ENCODE data around the gene MYOZ1.
"Not testable (repeated sequence)": the region's sequence is repeated elsewhere in the genome, so short reads cannot be mapped to it uniquely, and the experiment has no call there.

The MYOZ1 gene, protein sequence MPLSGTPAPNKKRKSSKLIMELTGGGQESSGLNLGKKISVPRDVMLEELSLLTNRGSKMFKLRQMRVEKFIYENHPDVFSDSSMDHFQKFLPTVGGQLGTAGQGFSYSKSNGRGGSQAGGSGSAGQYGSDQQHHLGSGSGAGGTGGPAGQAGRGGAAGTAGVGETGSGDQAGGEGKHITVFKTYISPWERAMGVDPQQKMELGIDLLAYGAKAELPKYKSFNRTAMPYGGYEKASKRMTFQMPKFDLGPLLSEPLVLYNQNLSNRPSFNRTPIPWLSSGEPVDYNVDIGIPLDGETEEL

DNA sequence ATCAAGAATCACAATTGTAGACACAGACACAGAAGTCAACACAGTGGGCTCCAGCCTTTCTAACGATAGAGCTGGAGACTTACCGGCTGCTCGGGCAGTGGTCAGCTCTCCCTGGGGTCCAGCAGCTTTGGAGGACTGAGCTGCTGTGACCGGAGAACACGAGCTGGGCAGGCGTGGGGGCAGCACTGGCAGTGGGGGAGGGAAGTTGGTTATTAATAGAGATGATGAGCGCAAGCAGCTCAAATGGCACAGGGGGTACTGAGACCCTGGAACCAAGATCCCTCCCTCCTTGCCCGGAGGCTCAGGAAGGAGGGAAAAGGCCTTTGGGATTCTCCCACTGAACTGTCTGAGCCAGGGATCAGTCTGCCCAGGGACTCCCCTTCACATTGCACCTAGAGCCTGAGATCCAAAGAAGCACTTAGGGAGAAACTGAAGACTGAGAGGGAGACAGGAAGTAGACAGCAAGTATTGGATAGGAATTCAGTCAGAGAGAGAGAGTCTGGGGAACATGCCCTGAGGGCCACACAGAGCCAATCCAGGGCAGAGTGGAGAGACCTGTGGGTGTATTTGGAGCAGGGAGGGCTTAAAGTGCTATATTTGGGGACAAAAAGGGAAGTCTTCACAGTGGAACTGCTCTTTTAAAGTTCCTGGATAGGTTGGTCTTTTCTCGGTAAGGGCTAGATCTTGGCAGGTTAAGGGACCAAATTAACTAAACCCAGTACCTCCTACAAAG, at the start of gene MYOZ1:
TSS of gene MYOZ1 (minus strand) at position 147 of the 733 bp plus-strand sequence. CDS start 1,457 bp downstream, outside the sequence.
- no peak for DNase-seq

DNA sequence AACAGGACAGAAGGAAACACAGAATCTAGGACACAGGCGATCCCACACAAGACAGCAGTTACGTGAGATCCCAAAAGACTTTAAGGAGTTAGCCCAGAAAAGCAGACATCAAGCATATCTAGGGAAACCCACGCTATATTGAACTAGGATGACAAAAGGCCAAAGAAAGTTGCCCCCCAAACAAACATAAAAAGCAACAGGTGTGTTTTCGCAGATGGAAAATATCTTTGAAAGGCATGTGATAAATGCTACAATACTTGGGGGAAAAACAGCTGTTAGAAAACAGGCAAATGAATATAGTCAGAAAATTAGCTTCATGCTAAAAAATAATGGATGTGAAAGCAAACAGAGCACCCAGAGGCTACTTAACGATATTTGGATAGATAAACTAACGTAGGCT, 49.5 kb upstream of the MYOZ1 start:
- DNase-seq, result not testable (repeated sequence)

DNA sequence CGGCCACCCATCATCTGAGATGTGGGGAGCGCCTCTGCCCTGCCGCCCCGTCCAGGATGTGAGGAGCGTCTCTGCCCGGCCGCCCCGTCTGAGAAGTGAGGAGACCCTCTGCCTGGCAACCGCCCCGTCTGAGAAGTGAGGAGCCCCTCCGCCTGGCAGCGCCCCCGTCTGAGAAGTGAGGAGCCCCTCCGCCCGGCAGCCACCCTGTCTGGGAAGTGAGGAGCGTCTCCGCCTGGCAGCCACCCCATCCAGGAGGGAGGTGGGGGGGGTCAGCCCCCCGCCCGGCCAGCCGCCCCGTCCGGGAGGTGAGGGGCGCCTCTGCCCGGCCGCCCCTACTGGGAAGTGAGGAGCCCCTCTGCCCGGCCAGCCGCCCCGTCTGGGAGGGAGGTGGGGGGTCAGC, 48.3 kb upstream of the MYOZ1 start:
- not testable (repeated sequence) for DNase-seq

DNA sequence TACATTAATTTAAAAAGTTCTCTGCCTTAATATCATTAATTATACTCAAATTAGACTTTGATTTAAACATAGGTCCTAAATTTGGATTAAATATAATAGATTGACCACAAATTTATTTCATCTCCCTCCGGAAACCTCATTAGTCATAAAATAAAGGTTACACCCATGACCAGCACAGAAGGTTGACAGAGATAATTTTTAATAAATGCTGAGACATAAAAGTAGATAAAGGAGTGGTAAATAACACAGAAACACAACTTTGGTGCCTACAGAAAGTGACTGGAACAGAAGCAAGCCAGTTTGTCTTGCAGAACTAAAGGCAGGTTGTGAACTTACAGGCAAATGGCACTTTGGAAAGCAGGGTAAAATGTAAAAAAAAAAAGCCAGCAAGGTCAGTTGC, 46.4 kb upstream of the MYOZ1 start:
- not testable (repeated sequence) for DNase-seq

GRCh38 chr10:73674546-73674945, 33.3 kb upstream of the MYOZ1 start:
- DNase-seq, result not testable (repeated sequence)

GRCh38 chr10:73668378-73668777, 27.1 kb upstream of the MYOZ1 start:
- DNase-seq, result not testable (repeated sequence)

GRCh38 chr10:73666153-73666809, 25.0 kb upstream of the MYOZ1 start:
- not testable (repeated sequence) for DNase-seq

DNA sequence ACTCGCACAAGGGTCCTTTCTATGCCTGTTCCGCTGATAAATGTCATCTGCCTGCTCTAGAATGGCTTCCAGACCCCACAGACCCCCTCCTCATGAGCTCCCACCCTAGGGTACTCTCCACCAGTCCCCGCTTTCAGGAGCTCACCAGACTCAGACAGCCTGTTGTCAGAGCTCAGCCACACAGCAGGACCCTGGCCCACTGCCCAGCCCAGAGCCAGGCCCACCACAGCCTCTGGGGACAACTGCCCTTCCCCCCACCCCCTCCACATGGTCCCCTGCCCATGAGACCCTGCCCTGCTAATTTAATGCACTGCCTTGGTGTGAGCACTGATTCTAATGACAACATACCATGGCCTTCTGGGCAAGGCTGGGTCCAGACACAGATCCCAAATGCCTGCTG, 24.3 kb upstream of the MYOZ1 start:
- not testable (repeated sequence) for DNase-seq

- not testable (repeated sequence) for DNase-seq
Observed at GRCh38 chr10:73664156-73665040, 23.1 kb upstream of the MYOZ1 start.

DNA sequence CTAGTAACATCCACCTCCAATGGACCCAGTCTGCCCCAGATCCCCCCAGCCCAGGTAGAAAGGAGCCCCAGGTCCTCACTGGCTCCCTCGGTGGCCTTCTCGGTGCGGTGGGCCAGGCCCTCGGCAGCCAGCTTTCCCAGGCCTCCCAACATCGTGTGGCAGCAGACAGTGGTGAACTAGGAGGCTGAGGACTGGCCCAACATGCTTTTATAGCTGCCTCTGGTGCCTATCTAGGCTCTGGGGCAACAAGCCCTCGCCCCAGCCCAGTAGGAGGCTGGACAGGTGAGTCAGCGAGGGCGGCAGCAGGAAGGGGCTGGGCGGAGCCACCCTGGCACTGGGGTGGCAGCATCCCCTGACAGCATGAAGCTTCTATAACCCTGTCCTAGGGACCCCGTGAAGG, 22.3 kb upstream of the MYOZ1 start:
- DNase-seq, result not testable (repeated sequence)

- DNase-seq, result not testable (repeated sequence)
Observed at GRCh38 chr10:73662705-73663104, 21.4 kb upstream of the MYOZ1 start.

DNA sequence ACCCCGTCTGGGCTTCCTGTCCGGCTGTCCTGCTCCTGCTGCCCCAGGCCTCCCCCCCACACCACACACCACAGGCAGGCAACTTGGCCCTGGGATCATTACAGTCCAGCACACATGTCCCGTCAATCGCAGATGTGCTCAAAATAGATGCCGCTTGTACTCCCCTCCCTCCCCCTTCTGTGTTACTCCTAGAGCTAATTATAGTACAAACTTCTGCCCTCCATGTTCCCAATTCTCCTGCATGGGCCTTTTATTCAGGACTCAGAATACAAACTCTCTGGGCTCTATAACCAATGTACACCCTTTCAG, 14.7 kb upstream of the MYOZ1 start, which contains the start of gene SYNPO2L:
TSS of gene SYNPO2L (minus strand) at position 40 of the 309 bp plus-strand sequence. CDS start 107 bp downstream, outside the sequence.
- no peak for DNase-seq

GRCh38 chr10:73655257-73655989, 14.1 kb upstream of the MYOZ1 start:
- DNase-seq, result no peak

GRCh38 chr10:73653701-73654100, 12.4 kb upstream of the MYOZ1 start:
- DNase-seq, result no peak

GRCh38 chr10:73653195-73653594, 11.9 kb upstream of the MYOZ1 start:
- no peak for DNase-seq

DNA sequence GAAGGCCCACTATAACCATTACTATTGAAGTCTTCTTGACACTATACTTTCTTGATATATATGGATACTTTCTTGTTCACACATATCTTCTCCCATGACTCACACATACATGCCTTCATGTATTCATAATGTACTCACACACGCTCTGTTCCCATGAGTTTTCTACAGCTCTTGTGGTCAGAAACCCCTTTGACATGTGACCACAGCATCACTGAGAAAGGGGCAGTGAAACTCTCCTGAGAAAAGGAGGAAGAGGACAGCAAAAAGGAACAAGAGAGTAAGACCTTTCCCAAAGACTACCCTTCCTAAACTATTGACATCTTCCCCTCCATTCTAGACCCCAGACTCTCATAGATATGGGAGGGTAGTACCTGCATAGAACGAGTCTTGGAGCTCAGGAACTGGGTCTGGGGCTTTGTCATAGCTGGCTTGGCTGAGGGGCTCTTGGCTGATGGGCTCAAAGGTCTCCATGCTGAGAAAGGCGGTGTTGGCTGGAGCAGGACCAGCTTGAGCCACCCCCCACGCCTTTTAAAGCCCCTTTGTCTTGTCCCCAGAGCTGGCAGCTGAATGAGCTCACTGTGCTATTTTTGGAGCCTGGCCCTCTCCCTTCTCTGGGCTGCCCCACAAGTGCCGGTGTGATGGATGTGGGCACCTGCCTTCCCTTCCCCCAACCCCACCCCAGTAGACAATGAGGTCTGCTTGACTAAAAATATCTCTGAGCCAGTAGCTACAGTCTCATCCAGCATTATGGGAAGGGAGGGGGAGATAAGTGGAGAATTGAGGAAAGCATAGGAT, 9.5 kb upstream of the MYOZ1 start:
- DNase-seq, result no peak

GRCh38 chr10:73649876-73650536, 8.7 kb upstream of the MYOZ1 start:
- no peak for DNase-seq

DNA sequence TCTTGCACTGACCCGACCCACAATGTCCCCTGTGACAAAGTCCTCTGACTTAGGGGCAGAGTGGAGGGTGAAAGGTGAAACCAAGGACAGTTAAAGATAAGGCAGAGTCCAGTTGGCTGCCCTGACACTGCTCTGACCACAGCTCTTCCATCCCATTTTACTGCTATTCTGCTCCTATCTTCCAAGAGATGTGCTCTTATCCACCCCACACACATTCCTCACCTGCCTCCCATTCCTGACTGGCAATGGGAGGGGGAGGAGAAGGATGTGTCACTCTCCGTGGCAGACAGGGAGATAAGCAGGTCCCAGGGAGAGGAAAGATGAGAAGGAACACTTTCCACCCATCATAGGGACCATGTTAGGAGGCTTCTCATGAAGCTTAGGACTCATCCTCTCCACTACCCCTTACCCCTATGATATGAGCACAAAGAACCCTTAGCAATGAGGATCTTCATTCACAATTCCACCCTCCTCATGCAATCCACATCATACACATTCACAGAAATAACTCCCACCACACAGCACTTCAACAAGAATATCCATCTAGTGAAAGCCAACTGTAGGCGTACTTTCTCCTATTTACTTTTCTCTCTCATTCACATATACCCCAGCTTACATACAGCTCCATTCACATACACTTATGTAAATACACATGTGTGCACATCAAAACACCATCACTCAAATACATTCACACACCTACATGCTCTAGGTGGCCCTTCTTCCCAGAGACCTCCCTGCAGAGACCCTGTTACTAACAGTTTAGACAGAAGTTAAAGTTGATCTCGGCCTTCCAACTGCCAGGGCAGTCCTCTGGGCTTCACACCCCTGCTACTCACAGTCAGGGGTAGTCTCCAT, 7.9 kb upstream of the MYOZ1 start:
- DNase-seq, result no peak

GRCh38 chr10:73647875-73648651, 6.8 kb upstream of the MYOZ1 start:
- no peak for DNase-seq

Data from activated CD4-positive, alpha-beta T cell treated with anti-CD3 and anti-CD28 coated beads, Interleukin-2, Interleukin-6, amounts not matched to agents 100 ng/mL and 50 ng/mL, durations not matched to agents 16 hours and 8 hours (primary cell).